Activated naive CD4-positive, alpha-beta T cell treated with anti-CD3 and anti-CD28 coated beads, Interleukin-2, amount 10 ng/mL, durations not matched to agents 7 days and 5 days (primary cell): ENCODE data around the gene YES1.

ENCODE experiments used
- CTCF ChIA-PET: fragments of 350-600 bp; sonication (Branson Sonifier 250); formaldehyde crosslinking; loops from one replicate; lab custom pipeline; 2021; ENCODE audit warnings: antibody characterized with exemption; lab: Charles Lee
- DNase-seq: peaks from one replicate; pipeline ENCODE4 v3.0.0-alpha.2; 2020
- H3K27ac Mint-ChIP-seq: one replicate; pipeline ENCODE4 v1.8.0; 2021; ENCODE audit warnings: mild to moderate bottlenecking, moderate library complexity, mixed read lengths
- H3K27me3 Mint-ChIP-seq: one replicate; pipeline ENCODE4 v1.8.0; 2021; ENCODE audit warnings: mild to moderate bottlenecking, mixed read lengths
- H3K36me3 Mint-ChIP-seq: one replicate; pipeline ENCODE4 v1.8.0; 2021; ENCODE audit warnings: mixed read lengths
- H3K4me1 Mint-ChIP-seq: one replicate; pipeline ENCODE4 v1.8.0; 2021; ENCODE audit warnings: mixed read lengths
- H3K4me3 Mint-ChIP-seq: one replicate; pipeline ENCODE4 v1.8.0; 2021; ENCODE audit warnings: mild to moderate bottlenecking, moderate library complexity, mixed read lengths
- H3K9me3 Mint-ChIP-seq: one replicate; pipeline ENCODE4 v1.8.0; 2021; ENCODE audit warnings: mixed read lengths

The YES1 gene

DNA sequence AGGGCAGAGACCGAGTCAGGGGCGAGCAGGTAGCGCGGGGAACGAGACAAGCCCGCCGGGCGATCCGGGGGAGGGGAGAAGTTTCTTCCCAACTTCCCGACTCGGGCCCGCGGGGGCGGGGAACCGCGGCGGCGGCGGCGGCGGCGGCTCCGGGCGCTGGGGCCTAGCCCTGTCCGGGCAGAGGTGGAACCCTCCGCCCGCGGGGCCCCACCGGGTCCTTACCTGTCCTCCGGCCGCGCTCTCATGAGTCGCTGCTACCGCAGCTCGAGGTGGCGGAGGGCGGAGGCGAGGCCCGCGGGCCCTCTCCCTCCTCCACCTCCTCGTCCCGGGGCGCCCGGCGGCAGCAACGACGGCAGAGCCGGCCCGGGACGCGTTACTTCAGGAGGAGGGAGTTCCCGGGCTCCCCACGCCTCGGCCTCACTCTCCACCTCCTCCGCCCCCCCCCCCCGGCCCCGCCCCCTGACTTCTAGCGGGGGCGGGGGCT lies at the start of gene YES1:
YES1 (minus strand) TSS at position 351 of the 484 bp plus-strand sequence. CDS start 55,415 bp downstream, outside the sequence.
- CTCF ChIA-PET = interaction anchor here (0.8 to 8.7 kb wide), 2 partner anchors 20 to 188 kb away, joined by 3 to 67 read pairs; no protein-coding TSS in a partner anchor
- Mint-ChIP-seq H3K27ac (peak within 1 kb of the TSS; percentile 99), H3K36me3 (peaks cover 19% of the 10 kb centered on the region), H3K4me1 (peaks cover 79% of the 10 kb centered on the region), H3K4me3 (peak within 1 kb of the TSS; percentile 92), H3K27me3 (peaks cover 8% of the 10 kb centered on the region), H3K9me3 (no peaks in the 10 kb centered on the region)
- peak; percentile 79 for DNase-seq

DNA sequence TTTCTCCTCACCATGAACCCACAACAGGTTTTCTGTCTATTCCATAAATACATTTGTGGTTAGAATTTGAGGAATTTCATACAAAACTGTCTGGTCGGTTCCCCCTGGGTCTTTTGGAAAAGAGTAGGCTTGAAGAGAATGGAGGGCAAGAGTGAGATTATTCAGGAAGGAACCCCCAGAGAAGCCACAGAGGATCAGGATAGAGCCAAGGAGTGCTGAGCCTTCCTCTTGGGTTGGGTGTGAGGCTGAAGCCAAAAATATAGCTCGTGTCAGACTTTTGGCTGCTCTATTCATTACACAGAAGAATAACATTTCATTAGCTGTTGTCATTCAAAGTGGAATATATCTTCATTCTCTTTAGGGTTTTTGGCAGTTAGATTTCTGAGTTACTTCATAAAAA lies 45.9 kb upstream of the YES1 start:
- Mint-ChIP-seq H3K4me1 (no peaks in the 10 kb centered on the region), H3K27ac (no peak overlapping the region), H3K36me3 (no peaks in the 10 kb centered on the region), H3K27me3 (peaks cover under 1% of the 10 kb centered on the region), H3K9me3 (no peaks in the 10 kb centered on the region), H3K4me3 (no peak overlapping the region)
- DNase-seq = no peak
- CTCF ChIA-PET = no interaction called here

GRCh38 chr18:853471-853870 lies 41.4 kb upstream of the YES1 start:
- H3K27me3 Mint-ChIP-seq = peaks cover 6% of the 10 kb centered on the region
- H3K9me3 Mint-ChIP-seq = no peaks in the 10 kb centered on the region
- H3K4me3 Mint-ChIP-seq = no peak overlapping the region
- H3K4me1 Mint-ChIP-seq = no peaks in the 10 kb centered on the region
- H3K36me3 Mint-ChIP-seq = no peaks in the 10 kb centered on the region
- CTCF ChIA-PET = no interaction called here
- no peak overlapping the region for H3K27ac Mint-ChIP-seq
- no peak for DNase-seq

DNA sequence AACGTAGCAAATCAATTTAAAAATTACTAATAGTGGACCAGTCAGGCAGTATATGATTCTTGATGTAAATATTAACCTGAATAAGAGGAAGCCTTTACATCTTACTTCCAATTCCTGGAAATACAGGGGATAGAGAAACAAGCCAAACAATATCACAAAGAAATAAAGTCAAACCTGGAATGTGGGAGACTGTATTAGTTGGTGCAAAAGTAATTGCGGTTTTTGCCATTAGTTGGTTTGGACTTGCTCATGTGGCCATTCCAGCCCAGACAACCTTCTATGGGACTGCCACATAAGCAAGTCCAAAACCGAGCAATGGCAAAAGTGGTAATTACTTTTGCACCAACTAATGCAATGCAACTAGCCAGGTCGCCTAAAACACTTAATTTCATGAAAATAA lies 38.9 kb upstream of the YES1 start:
- no peak overlapping the region for H3K4me3 Mint-ChIP-seq
- H3K36me3 Mint-ChIP-seq = no peaks in the 10 kb centered on the region
- CTCF ChIA-PET = no interaction called here
- DNase-seq = no peak
- no peaks in the 10 kb centered on the region for H3K4me1 Mint-ChIP-seq
- H3K27ac Mint-ChIP-seq = no peak overlapping the region
- H3K27me3 Mint-ChIP-seq = peaks cover 10% of the 10 kb centered on the region
- H3K9me3 Mint-ChIP-seq = no peaks in the 10 kb centered on the region

DNA sequence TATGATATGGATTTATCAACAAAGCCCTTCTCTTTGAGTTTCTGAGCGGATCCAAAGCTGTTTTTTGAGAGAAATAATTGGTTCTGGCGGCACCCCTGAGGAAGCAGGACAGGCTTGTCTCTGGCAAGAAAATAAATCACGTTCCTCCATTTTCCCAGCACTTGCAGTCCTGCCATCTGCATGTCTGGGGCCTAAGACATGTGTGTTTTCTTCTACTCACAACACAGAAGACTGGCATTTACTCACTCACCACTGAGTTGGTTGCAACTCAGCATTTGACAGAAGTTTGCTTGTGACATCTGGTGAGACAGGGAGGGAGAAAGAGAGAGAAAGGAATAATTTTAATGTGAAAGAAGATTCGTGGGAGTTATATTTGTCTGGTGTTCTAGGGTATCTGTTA lies 37.0 kb upstream of the YES1 start:
- no peaks in the 10 kb centered on the region for H3K9me3 Mint-ChIP-seq
- H3K36me3 Mint-ChIP-seq = no peaks in the 10 kb centered on the region
- H3K4me1 Mint-ChIP-seq = no peaks in the 10 kb centered on the region
- CTCF ChIA-PET = interaction anchor here (0.7 kb wide), 1 partner anchor 10 kb away, joined by 3 read pairs; no protein-coding TSS in a partner anchor
- DNase-seq = no peak
- no peak overlapping the region for H3K27ac Mint-ChIP-seq
- no peak overlapping the region for H3K4me3 Mint-ChIP-seq
- H3K27me3 Mint-ChIP-seq = peaks cover 10% of the 10 kb centered on the region

- H3K9me3 Mint-ChIP-seq = no peaks in the 10 kb centered on the region
- CTCF ChIA-PET = interaction anchor here (0.7 to 1.4 kb wide), 2 partner anchors 9 to 13 kb away, joined by 3 read pairs; no protein-coding TSS in a partner anchor
- no peak for DNase-seq
- no peak overlapping the region for H3K4me3 Mint-ChIP-seq
- H3K27ac Mint-ChIP-seq = no peak overlapping the region
- H3K36me3 Mint-ChIP-seq = no peaks in the 10 kb centered on the region
- H3K27me3 Mint-ChIP-seq = peaks cover 10% of the 10 kb centered on the region
- no peaks in the 10 kb centered on the region for H3K4me1 Mint-ChIP-seq
Observed at GRCh38 chr18:848062-848861, 36.2 kb upstream of the YES1 start.

GRCh38 chr18:845152-845819 lies 33.2 kb upstream of the YES1 start:
- Mint-ChIP-seq H3K9me3 (no peaks in the 10 kb centered on the region), H3K36me3 (no peaks in the 10 kb centered on the region), H3K4me3 (no peak overlapping the region), H3K27me3 (peaks cover 19% of the 10 kb centered on the region), H3K27ac (no peak overlapping the region), H3K4me1 (no peaks in the 10 kb centered on the region)
- CTCF ChIA-PET = no interaction called here
- no peak for DNase-seq

DNA sequence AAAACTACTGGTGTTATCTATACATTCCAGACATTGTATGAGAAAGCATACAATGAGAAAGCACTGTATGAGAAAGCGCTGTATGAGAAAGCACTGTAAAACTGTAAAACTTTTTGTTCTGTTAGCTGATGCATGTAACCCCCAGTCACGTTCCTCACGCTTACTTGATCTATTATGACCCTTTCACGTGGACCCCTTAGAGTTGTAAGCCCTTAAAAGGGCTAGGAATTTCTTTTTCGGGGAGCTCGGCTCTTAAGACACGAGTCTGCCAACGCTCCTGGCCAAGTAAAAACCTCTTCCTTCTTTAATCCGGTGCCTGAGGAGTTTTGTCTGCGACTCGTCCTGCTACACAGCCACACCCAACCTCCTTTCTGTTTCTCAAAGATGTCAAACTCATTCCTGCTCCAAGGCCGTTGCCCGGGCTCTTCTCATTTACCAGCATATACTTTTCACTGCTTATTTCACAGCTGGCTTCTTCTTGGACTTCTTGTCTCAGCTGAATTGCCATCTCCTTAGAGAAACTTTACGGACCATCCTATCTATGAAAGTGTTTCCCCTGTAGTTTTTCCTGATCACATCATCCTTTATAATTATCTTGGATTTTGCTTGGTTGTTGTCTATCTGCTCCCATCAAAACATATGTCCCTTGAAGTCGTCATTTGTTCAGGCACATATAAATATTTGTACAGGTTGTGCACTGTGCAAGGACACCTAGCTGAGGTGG lies 29.8 kb upstream of the YES1 start:
- DNase-seq = no peak
- H3K27ac Mint-ChIP-seq = no peak overlapping the region
- H3K36me3 Mint-ChIP-seq = no peaks in the 10 kb centered on the region
- H3K4me3 Mint-ChIP-seq = no peak overlapping the region
- H3K27me3 Mint-ChIP-seq = peaks cover 19% of the 10 kb centered on the region
- no peaks in the 10 kb centered on the region for H3K9me3 Mint-ChIP-seq
- CTCF ChIA-PET = interaction anchor here (1.1 to 8.4 kb wide), 6 partner anchors 11 to 226 kb away, joined by 3 to 85 read pairs (median 24); partner anchors contain the start of gene ENOSF1
- peaks cover 6% of the 10 kb centered on the region for H3K4me1 Mint-ChIP-seq

- DNase-seq = no peak
- H3K4me1 Mint-ChIP-seq = peaks cover 6% of the 10 kb centered on the region
- CTCF ChIA-PET = interaction anchor here (1.0 to 8.4 kb wide), 10 partner anchors 9 to 225 kb away, joined by 3 to 85 read pairs (median 10); partner anchors contain the start of gene ENOSF1
- peaks cover 19% of the 10 kb centered on the region for H3K27me3 Mint-ChIP-seq
- H3K36me3 Mint-ChIP-seq = no peaks in the 10 kb centered on the region
- no peaks in the 10 kb centered on the region for H3K9me3 Mint-ChIP-seq
- no peak overlapping the region for H3K4me3 Mint-ChIP-seq
- H3K27ac Mint-ChIP-seq = no peak overlapping the region
Observed at GRCh38 chr18:840516-840915, 28.5 kb upstream of the YES1 start.

- no peaks in the 10 kb centered on the region for H3K9me3 Mint-ChIP-seq
- no peak for DNase-seq
- H3K4me3 Mint-ChIP-seq = no peak overlapping the region
- CTCF ChIA-PET = interaction anchor here (0.7 to 8.4 kb wide), 24 partner anchors 9 to 1703 kb away, joined by 3 to 85 read pairs (median 4); partner anchors contain the start of gene ENOSF1
- H3K4me1 Mint-ChIP-seq = peaks cover 6% of the 10 kb centered on the region
- no peaks in the 10 kb centered on the region for H3K36me3 Mint-ChIP-seq
- no peak overlapping the region for H3K27ac Mint-ChIP-seq
- H3K27me3 Mint-ChIP-seq = peaks cover 19% of the 10 kb centered on the region
Observed at GRCh38 chr18:840023-840408, 28.0 kb upstream of the YES1 start.

GRCh38 chr18:839224-840022 lies 27.4 kb upstream of the YES1 start:
- CTCF ChIA-PET = interaction anchor here (0.7 to 8.4 kb wide), 32 partner anchors 9 to 1703 kb away, joined by 3 to 85 read pairs (median 4); partner anchors contain the start of gene ENOSF1
- peaks cover 19% of the 10 kb centered on the region for H3K27me3 Mint-ChIP-seq
- peaks cover 6% of the 10 kb centered on the region for H3K4me1 Mint-ChIP-seq
- H3K4me3 Mint-ChIP-seq = no peak overlapping the region
- H3K36me3 Mint-ChIP-seq = no peaks in the 10 kb centered on the region
- H3K9me3 Mint-ChIP-seq = no peaks in the 10 kb centered on the region
- H3K27ac Mint-ChIP-seq = no peak overlapping the region
- DNase-seq = peak; percentile 91

GRCh38 chr18:837922-838321 lies 25.9 kb upstream of the YES1 start:
- DNase-seq = no peak
- no peak overlapping the region for H3K27ac Mint-ChIP-seq
- no peak overlapping the region for H3K4me3 Mint-ChIP-seq
- H3K27me3 Mint-ChIP-seq = peaks cover 19% of the 10 kb centered on the region
- CTCF ChIA-PET = interaction anchor here (2.4 to 8.4 kb wide), 2 partner anchors 124 to 212 kb away, joined by 6 to 85 read pairs; partner anchors contain the start of gene ENOSF1
- no peaks in the 10 kb centered on the region for H3K9me3 Mint-ChIP-seq
- no peaks in the 10 kb centered on the region for H3K36me3 Mint-ChIP-seq
- H3K4me1 Mint-ChIP-seq = peaks cover 6% of the 10 kb centered on the region
